Kidney (tissue), 14 donors: ENCODE measurements around the gene PAX4. TPM values are rescaled to one million over a fixed set of nuclear protein-coding genes. Genes with fewer than 3 reads are reported as not detected.

ENCODE experiments used
- DNase-seq, 5 donors: peaks; one replicate each; pipeline ENCODE4 v3.0.0-alpha.2; 2013 to 2020
- FAIRE-seq: peaks from 2 replicates; lab custom pipeline; 2012; peaks lifted over from hg19 to GRCh38; lab: Jason Lieb, UNC
- H3K27ac ChIP-seq, 2 donors: one replicate each; pipeline ENCODE4 v1.7.0; 2013; ENCODE audit warnings: low read depth in 2 of 2, low read length in 2 of 2, inconsistent platforms in 1 of 2
- H3K27me3 ChIP-seq: one replicate; pipeline ENCODE4 v1.7.1; 2013; ENCODE audit warnings: low read length, inconsistent platforms; ENCODE audit not compliant: control insufficient read depth, insufficient read depth
- H3K36me3 ChIP-seq, 3 donors: one replicate each; pipeline versions ENCODE4 v1.7.0 to v1.7.1; 2013; ENCODE audit warnings: low read length in 3 of 3, control low read depth in 1 of 3, inconsistent platforms in 1 of 3; ENCODE audit not compliant: insufficient read depth in 3 of 3, control insufficient read depth in 2 of 3
- H3K4me1 ChIP-seq, 3 donors: one replicate each; pipeline versions ENCODE4 v1.7.0 to v1.7.1; 2013; ENCODE audit warnings: low read length in 3 of 3, inconsistent platforms in 1 of 3, low read depth in 1 of 3; ENCODE audit not compliant: control insufficient read depth in 2 of 3, insufficient read depth in 2 of 3
- H3K4me3 ChIP-seq, 3 donors: one replicate each; pipeline versions ENCODE4 v1.7.0 to v1.8.1; 2013; ENCODE audit warnings: low read length in 3 of 3, control low read depth in 1 of 3, inconsistent platforms in 1 of 3
- H3K9ac ChIP-seq, 3 donors: one replicate each; pipeline versions ENCODE4 v1.7.0 to v1.7.1; 2013; ENCODE audit warnings: low read length in 3 of 3, control low read depth in 1 of 3, inconsistent platforms in 1 of 3
- H3K9me3 ChIP-seq, 3 donors: one replicate each; pipeline versions ENCODE4 v1.7.0 to v1.7.1; 2013; ENCODE audit warnings: low read length in 3 of 3, control low read depth in 1 of 3, inconsistent platforms in 1 of 3; ENCODE audit not compliant: control insufficient read depth in 2 of 3, insufficient read depth in 1 of 3
- CTCF ChIP-seq: IDR thresholded peaks from 3 replicates; pipeline ENCODE4 v1.5.1; 2012; ENCODE audit warnings: mild to moderate bottlenecking, moderate library complexity, borderline replicate concordance; ENCODE audit not compliant: insufficient read depth; ENCODE audit errors: extremely low read depth
- intact Hi-C: fragments of 100-400 bp; cut with DNase I; formaldehyde crosslinking; loops from one replicate; pipeline ENCODE4 v1.11.1; 2022
- polyA plus RNA-seq: library from polyadenylated mRNA; stranded (reverse); fragments of 350-450 nt; fragmentation: Illumina TruSeq; extraction: RNeasy Lipid Tissue Mini Kit (QIAGEN cat#74804); gene quantifications from one replicate; pipeline ENCODE4 v1.2.3, GENCODE V29; 2014; ENCODE audit warnings: low read depth, low replicate concordance; ENCODE audit not compliant: insufficient read depth
- total RNA-seq: library from RNA; stranded (reverse); fragmentation: NEBNext Ultra II Directional; extraction: Animal tissue kit (Norgen Biotek cat#: 25700); gene quantifications from one replicate; pipeline ENCODE4 v1.2.1, GENCODE V29; 2021
- donor health status: control.
- donor health status: control.
- donor health status: control.
- donor health status: control.
- donor health status: control.
- donor health status: DM: yes; HTN: yes; CAD: no.
- donor health status: Normal renal cell carcinoma (clear cell type).

PAX4 gene
- total and polyA plus RNA-seq, 2 donors from 2014 or later, result not detected

GRCh38 chr7:127629268-127629854 is 11.4 kb upstream of the PAX4 start:
- Histone ChIP-seq H3K9me3 (no peaks in the 10 kb centered on the region), H3K9ac (no peak overlapping the region), H3K4me1 (peaks cover 0 to 2% (median 0%) of the 10 kb centered on the region in 3 donors), H3K36me3 (no peaks in the 10 kb centered on the region), H3K27ac (no peak overlapping the region), H3K27me3 (no peaks in the 10 kb centered on the region), H3K4me3 (no peak overlapping the region)
- TF ChIP-seq CTCF, result peak; percentile 28
- FAIRE-seq, result no peak
- DNase-seq, result peak in 1 of 5 donors; percentile 20
- intact Hi-C loops, result no loop called here

GRCh38 chr7:127628445-127628844 is 10.5 kb upstream of the PAX4 start:
- Histone ChIP-seq H3K4me1 (peaks cover 0 to 2% (median 0%) of the 10 kb centered on the region in 3 donors), H3K27me3 (no peaks in the 10 kb centered on the region), H3K9me3 (no peaks in the 10 kb centered on the region), H3K4me3 (no peak overlapping the region), H3K27ac (no peak overlapping the region), H3K36me3 (no peaks in the 10 kb centered on the region), H3K9ac (no peak overlapping the region)
- no peak for DNase-seq
- no peak for FAIRE-seq
- intact Hi-C loops, result no loop called here
- no peak for TF ChIP-seq CTCF

GRCh38 chr7:127625331-127625730 is 7.4 kb upstream of the PAX4 start:
- no peak for DNase-seq
- H3K36me3 ChIP-seq, result no peaks in the 10 kb centered on the region
- no peaks in the 10 kb centered on the region for H3K9me3 ChIP-seq
- H3K4me3 ChIP-seq, result no peak overlapping the region
- TF ChIP-seq CTCF, result no peak
- peak; percentile 88 for FAIRE-seq
- no peaks in the 10 kb centered on the region for H3K27me3 ChIP-seq
- H3K4me1 ChIP-seq, result peaks cover 0 to 2% (median 0%) of the 10 kb centered on the region in 3 donors
- no peak overlapping the region for H3K27ac ChIP-seq
- intact Hi-C loops, result no loop called here
- H3K9ac ChIP-seq, result no peak overlapping the region
